Dermis lymphatic vessel endothelial cell (primary cell): ENCODE data around the gene SLC36A2. TPM values are rescaled to one million over a fixed set of nuclear protein-coding genes. Genes with fewer than 3 reads are reported as not detected.

Experiments
- total RNA-seq: library from RNA; depleted of rRNA; stranded (reverse); fragments of >200 nt; gene quantifications from 2 replicates; pipeline ENCODE4 v1.2.1, GENCODE V29; 2014

Gene SLC36A2
- total RNA-seq, result not detected in 2 replicates

DNA sequence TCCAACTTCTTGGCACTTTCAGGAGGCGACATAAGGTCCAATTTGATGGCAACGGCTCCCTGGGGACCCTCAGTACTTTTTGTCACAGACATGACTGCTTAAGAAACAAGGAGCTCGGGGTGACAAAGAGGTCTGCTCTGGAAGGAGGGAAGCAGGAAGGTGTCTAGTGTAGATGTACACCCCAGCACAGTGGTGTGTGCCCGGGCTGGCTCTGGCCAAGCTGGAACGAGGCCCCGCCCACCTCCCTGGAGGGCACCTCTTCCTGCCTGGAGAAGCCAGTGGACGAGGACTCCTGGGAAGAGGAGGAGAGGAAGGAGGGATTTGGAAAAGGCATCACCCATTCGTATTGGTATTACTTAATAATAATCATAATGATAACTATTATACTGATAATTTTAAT, at the start of gene SLC36A2:
TSS of gene SLC36A2 (minus strand) at position 191 of the 400 bp plus-strand sequence. CDS start at position 92, 99 bp downstream.

DNA sequence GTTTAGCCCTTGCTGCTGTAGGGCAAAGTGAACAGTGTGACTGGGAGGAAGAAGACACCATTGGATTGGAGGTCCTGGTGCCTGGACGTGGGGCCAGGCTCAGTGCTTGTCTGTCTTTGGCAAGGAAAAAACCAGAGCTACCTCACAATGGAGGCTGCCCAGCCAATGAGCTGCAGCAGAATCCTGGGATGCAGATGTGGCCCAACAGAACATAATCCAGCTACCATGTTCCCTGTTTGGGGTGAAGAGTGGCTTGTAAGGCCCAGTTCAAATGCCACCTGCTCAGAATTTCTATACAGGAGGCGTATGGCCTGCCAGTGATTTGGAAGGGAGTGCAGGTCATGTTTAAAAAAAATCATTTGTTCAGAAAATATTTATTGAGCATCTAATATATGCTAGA, 43.7 kb downstream of the SLC36A2 start, which contains the start of gene SLC36A3:
TSS of gene SLC36A3 (minus strand) at position 101 of the 400 bp plus-strand sequence. CDS start 412 bp downstream, outside the sequence.

Other genes with a start within 250 kb of the SLC36A2 start
- gene ANXA6, start 189.8 kb downstream of the SLC36A2 start, total RNA-seq, result 7.1 and 15.8 TPM in 2 replicates
- 0.54 and 1.5 TPM in 2 replicates for gene CCDC69, start 123.5 kb downstream of the SLC36A2 start, total RNA-seq
- gene GM2A, start 94.4 kb downstream of the SLC36A2 start, total RNA-seq, result 11.4 and 15.3 TPM in 2 replicates
- gene SLC36A3, start 43.8 kb downstream of the SLC36A2 start, total RNA-seq, result not detected in 2 replicates
- 1.4 and 3.3 TPM in 2 replicates for gene SLC36A1, start 100.0 kb upstream of the SLC36A2 start, total RNA-seq
- gene FAT2, start 243.8 kb upstream of the SLC36A2 start, total RNA-seq, result not detected in 2 replicates